HCT116 (cell line): ENCODE measurements around the gene RAP1GAP2.

Experiments used
- ATF3 ChIP-seq: IDR thresholded peaks from 2 replicates; pipeline ENCODE4 v1.6.1; 2012
- CTCF ChIP-seq, 3 experiments: fragments of 200-600 bp in 1 of 3; sonication (generic) in 1 of 3; IDR thresholded peaks in 2 of 3; conservative IDR thresholded peaks in 1 of 3; 2 replicates each; pipeline ENCODE4 v1.5.1; 2012 to 2017; ENCODE audit warnings: low read depth in 2 of 3, low read length in 2 of 3, antibody characterized with exemption in 1 of 3, borderline replicate concordance in 1 of 3, control low read depth in 1 of 3, mild to moderate bottlenecking in 1 of 3, mixed read lengths in 1 of 3, mixed run types in 1 of 3, moderate library complexity in 1 of 3; ENCODE audit not compliant: insufficient read depth in 1 of 3
- EZH2 ChIP-seq: fragments of 200-600 bp; sonication (generic); IDR thresholded peaks from 2 replicates; pipeline ENCODE4 v1.6.1; 2017; ENCODE audit warnings: antibody characterized with exemption, mixed run types
- EZH2phosphoT487 ChIP-seq: fragments of 200-600 bp; IDR thresholded peaks from 2 replicates; pipeline ENCODE4 v1.6.1; 2018; ENCODE audit warnings: antibody characterized with exemption, borderline replicate concordance
- FOSL1 ChIP-seq: IDR thresholded peaks from 2 replicates; pipeline ENCODE4 v1.6.1; 2012; ENCODE audit warnings: low read depth
- JUND ChIP-seq: IDR thresholded peaks from 2 replicates; pipeline ENCODE4 v1.6.1; 2012
- MAX ChIP-seq: IDR thresholded peaks from 2 replicates; pipeline ENCODE4 v1.6.1; 2012
- POLR2A ChIP-seq: IDR thresholded peaks from 2 replicates; pipeline ENCODE4 v1.7.0; 2011; ENCODE audit warnings: borderline replicate concordance; ENCODE audit not compliant: insufficient read depth, insufficient read length; ENCODE audit errors: extremely low read depth
- POLR2AphosphoS5 ChIP-seq: IDR thresholded peaks from 2 replicates; pipeline ENCODE4 v1.6.1; 2011; ENCODE audit warnings: mild to moderate bottlenecking, low read depth, low read length, moderate library complexity
- REST ChIP-seq: IDR thresholded peaks from 2 replicates; pipeline ENCODE4 v1.6.1; 2012; ENCODE audit warnings: low read depth
- SIN3A ChIP-seq: IDR thresholded peaks from 2 replicates; pipeline ENCODE4 v1.6.1; 2012; ENCODE audit warnings: low read depth
- TCF7L2 ChIP-seq: IDR thresholded peaks from 2 replicates; pipeline ENCODE4 v1.7.0; 2011; ENCODE audit warnings: borderline replicate concordance, inconsistent platforms; ENCODE audit not compliant: insufficient read depth, insufficient read length; ENCODE audit errors: extremely low read depth
- ZNF274 ChIP-seq: fragments of 200-500 bp; sonication (Bioruptor generic); IDR thresholded peaks from 2 replicates; pipeline ENCODE4 v1.6.1; 2014; ENCODE audit warnings: mild to moderate bottlenecking, low read depth, low read length, inconsistent platforms

GRCh38 chr17:2830678-2831077 lies 34.4 kb downstream of the RAP1GAP2 start:
- no peak for TF ChIP-seq CTCF (IDR thresholded peaks at IDR 0.05 in 2 of 3, conservative IDR thresholded peaks at IDR 0.05 in 1 of 3; ENCODE audit: borderline replicate concordance in 1 of 3, insufficient read depth in 1 of 3, low read depth in 2 of 3, low read length in 2 of 3)
- no peak for TF ChIP-seq TCF7L2
- no peak for TF ChIP-seq POLR2A
- no peak for TF ChIP-seq JUND
- no peak for TF ChIP-seq MAX
- TF ChIP-seq REST, result no peak
- TF ChIP-seq POLR2AphosphoS5, result no peak
- no peak for TF ChIP-seq ATF3
- no peak for TF ChIP-seq EZH2
- no peak for TF ChIP-seq FOSL1
- no peak for TF ChIP-seq SIN3A
- no peak for TF ChIP-seq EZH2phosphoT487
- TF ChIP-seq ZNF274, result no peak
